Dermis blood vessel endothelial cell (primary cell): Measurements from ENCODE around the gene C18orf54. TPM values are rescaled to one million over a fixed set of nuclear protein-coding genes. Genes with fewer than 3 reads are reported as not detected.
"Not testable (repeated sequence)": the region's sequence is repeated elsewhere in the genome, so short reads cannot be mapped to it uniquely, and the experiment has no call there.

ENCODE experiments used
- DNase-seq: peaks from one replicate; pipeline ENCODE4 v3.0.0; 2010
- total RNA-seq: library from RNA; depleted of rRNA; stranded (reverse); fragments of >200 nt; gene quantifications from 2 replicates; pipeline ENCODE4 v1.2.3, GENCODE V29; 2014

Gene C18orf54
- total RNA-seq: 9.4 and 20.1 TPM in 2 replicates

- DNase-seq: peak; percentile 93
Observed at GRCh38 chr18:54357660-54358494, at the start of gene C18orf54, which contains the start of gene STARD6. C18orf54 (plus strand) TSS chr18:54357906; CDS start chr18:54360573, 2,667 bp downstream. STARD6 (minus strand) TSS chr18:54357858; CDS start chr18:54354573, 3,285 bp downstream.

- not testable (repeated sequence) for DNase-seq
Observed at GRCh38 chr18:54309564-54309963, 48.1 kb upstream of the C18orf54 start.

- DNase-seq: no peak
Observed at GRCh38 chr18:54316071-54316820, 41.5 kb upstream of the C18orf54 start.

GRCh38 chr18:54323561-54323960 lies 34.1 kb upstream of the C18orf54 start:
- DNase-seq: no peak

- no peak for DNase-seq
Observed at GRCh38 chr18:54323970-54324369, 33.7 kb upstream of the C18orf54 start.

GRCh38 chr18:54327818-54328217 lies 29.9 kb upstream of the C18orf54 start:
- no peak for DNase-seq

GRCh38 chr18:54329787-54330186 lies 27.9 kb upstream of the C18orf54 start:
- DNase-seq: no peak

- DNase-seq: peak; percentile 1
Observed at GRCh38 chr18:54330768-54331548, 26.7 kb upstream of the C18orf54 start.

GRCh38 chr18:54335638-54336173 lies 22.0 kb upstream of the C18orf54 start:
- no peak for DNase-seq

- DNase-seq: no peak
Observed at GRCh38 chr18:54338230-54338629, 19.5 kb upstream of the C18orf54 start.

- DNase-seq: no peak
Observed at GRCh38 chr18:54351186-54351585, 6.5 kb upstream of the C18orf54 start.

- peak; percentile 2 for DNase-seq
Observed at GRCh38 chr18:54357082-54357659, 535 bp upstream of the C18orf54 start.

GRCh38 chr18:54358495-54359040 lies 862 bp downstream of the C18orf54 start:
- peak; percentile 47 for DNase-seq

GRCh38 chr18:54359233-54359632 lies 1.5 kb downstream of the C18orf54 start:
- peak; percentile 19 for DNase-seq

GRCh38 chr18:54360406-54360805 lies 2.7 kb downstream of the C18orf54 start:
- DNase-seq: no peak

- no peak for DNase-seq
Observed at GRCh38 chr18:54378057-54378456, 20.4 kb downstream of the C18orf54 start.

- DNase-seq: no peak
Observed at GRCh38 chr18:54381640-54382039, 23.9 kb downstream of the C18orf54 start.

GRCh38 chr18:54382076-54382475 lies 24.4 kb downstream of the C18orf54 start:
- DNase-seq: no peak

GRCh38 chr18:54382733-54383252 lies 25.1 kb downstream of the C18orf54 start:
- no peak for DNase-seq

GRCh38 chr18:54386043-54386442 lies 28.3 kb downstream of the C18orf54 start:
- DNase-seq: no peak

- not testable (repeated sequence) for DNase-seq
Observed at GRCh38 chr18:54386800-54387495, 29.2 kb downstream of the C18orf54 start.
